HL-60 (cell line): ENCODE results near the gene CCDC183.

Source experiments
- DNase-seq, 2 experiments: peaks; one replicate each; pipeline ENCODE4 v3.0.0-alpha.2; 2010 to 2020; ENCODE audit warnings: low read depth in 1 of 2, low spot score in 1 of 2
- H3K27ac ChIP-seq: fragments of 250-450 bp; sonication (Bioruptor Pico); replicated peaks from 2 replicates; pipeline ENCODE4 v1.5.1; 2020; ENCODE audit warnings: mild to moderate bottlenecking, moderate library complexity
- H3K27me3 ChIP-seq: fragments of 250-450 bp; sonication (Bioruptor Pico); 2 replicates; pipeline ENCODE4 v1.5.1; 2021; ENCODE audit warnings: mild to moderate bottlenecking, moderate library complexity; ENCODE audit not compliant: insufficient read depth, poor library complexity, severe bottlenecking
- H3K4me3 ChIP-seq: replicated peaks from 2 replicates; pipeline ENCODE4 v1.5.1; 2011; ENCODE audit warnings: mild to moderate bottlenecking, control low read depth, low read length; ENCODE audit not compliant: insufficient read depth
- CTCF ChIP-seq: IDR thresholded peaks from one replicate; pipeline ENCODE4 v1.5.1; 2011; ENCODE audit warnings: low read length, control low read depth, inconsistent platforms; ENCODE audit not compliant: insufficient read depth
- GABPA ChIP-seq: IDR thresholded peaks from 2 replicates; pipeline ENCODE4 v1.6.1; 2012; ENCODE audit warnings: low read depth
- POLR2AphosphoS5 ChIP-seq: IDR thresholded peaks from 2 replicates; pipeline ENCODE4 v1.6.1; 2012; ENCODE audit warnings: low read depth
- REST ChIP-seq: IDR thresholded peaks from 2 replicates; pipeline ENCODE4 v1.6.1; 2012; ENCODE audit warnings: low read depth; ENCODE audit not compliant: insufficient replicate concordance
- SPI1 ChIP-seq: IDR thresholded peaks from 2 replicates; pipeline ENCODE4 v1.6.1; 2012; ENCODE audit warnings: low read depth, mild to moderate bottlenecking, borderline replicate concordance

The CCDC183 gene

GRCh38 chr9:136807281-136808074 is 11.3 kb downstream of the CCDC183 start, which contains the start of gene RABL6:
RABL6 (plus strand) TSS chr9:136807948; CDS start chr9:136808197, 249 bp downstream.
- Histone ChIP-seq H3K27me3 (no peaks in the 10 kb centered on the region), H3K4me3 (peak within 1 kb of the TSS; percentile 83), H3K27ac (peak within 1 kb of the TSS; percentile 87)
- TF ChIP-seq POLR2AphosphoS5 (peak; percentile 80), GABPA (no peak), REST (no peak), CTCF (no peak), SPI1 (no peak; the same call in 1 of the 2 replicates)
- peak; percentile 64 to 78 for DNase-seq

- peak overlapping the region; percentile 80 for H3K27ac ChIP-seq
- no peak for TF ChIP-seq CTCF
- no peak for TF ChIP-seq GABPA
- TF ChIP-seq REST, result no peak
- TF ChIP-seq SPI1, result no peak
- no peak for TF ChIP-seq POLR2AphosphoS5
Observed at GRCh38 chr9:136808075-136808805, 12.1 kb downstream of the CCDC183 start.

GRCh38 chr9:136808806-136809158 is 12.6 kb downstream of the CCDC183 start:
- TF ChIP-seq SPI1, result no peak
- no peak for TF ChIP-seq REST
- no peak for TF ChIP-seq GABPA
- TF ChIP-seq CTCF, result no peak
- TF ChIP-seq POLR2AphosphoS5, result no peak
- H3K27me3 ChIP-seq, result no peaks in the 10 kb centered on the region
- peak overlapping the region; percentile 55 for H3K27ac ChIP-seq
- peak overlapping the region; percentile 83 for H3K4me3 ChIP-seq
- DNase-seq, result no peak

More at GRCh38 chr9:136808075-136808805, 12.1 kb downstream of the CCDC183 start:
- no peaks in the 10 kb centered on the region for H3K27me3 ChIP-seq
- peak; percentile 18 to 37 for DNase-seq
- H3K4me3 ChIP-seq, result peak overlapping the region; percentile 83
